ENCODE data around the gene TMEM132A.

GRCh38 chr11:60923800-60924109 lies 505 bp upstream of the TMEM132A start:
- TF ChIP-seq SRF (CRISPR knock-in tag; IDR thresholded peaks at IDR 0.05) (no peak), BRD4 (IDR thresholded peaks at IDR 0.05) (no peak), SMC3 (conservative IDR thresholded peaks at IDR 0.05; ENCODE audit: insufficient read depth, low read depth, low read length) (no peak), PML (IDR thresholded peaks at IDR 0.05; ENCODE audit: low read length) (no peak), EZH2 (IDR thresholded peaks at IDR 0.05; ENCODE audit: borderline replicate concordance, low read depth, low read length) (no peak)
